ENCODE results near the gene LAIR1.

- TF ChIP-seq EP300 (IDR thresholded peaks at IDR 0.05) (no peak), CTCF (IDR thresholded peaks at IDR 0.05) (no peak), POLR2A (IDR thresholded peaks at IDR 0.05) (no peak), POLR2AphosphoS5 (IDR thresholded peaks at IDR 0.05) (no peak)
Measured at GRCh38 chr19:54319892-54320670, 44.6 kb downstream of the LAIR1 start.

All from suprapubic skin (tissue), 4 donors.